HG03442 (cell line): ENCODE data around the gene PARD3.
"Not testable (repeated sequence)": the region's sequence is repeated elsewhere in the genome, so short reads cannot be mapped to it uniquely, and the experiment has no call there.

Source experiments
- ATAC-seq: cut with Tn5 transposase; IDR thresholded peaks from one replicate; pipeline ENCODE4 v1.9.1; 2021; ENCODE audit warnings: mild to moderate bottlenecking, moderate library complexity; ENCODE audit not compliant: unreplicated experiment

PARD3 gene

DNA sequence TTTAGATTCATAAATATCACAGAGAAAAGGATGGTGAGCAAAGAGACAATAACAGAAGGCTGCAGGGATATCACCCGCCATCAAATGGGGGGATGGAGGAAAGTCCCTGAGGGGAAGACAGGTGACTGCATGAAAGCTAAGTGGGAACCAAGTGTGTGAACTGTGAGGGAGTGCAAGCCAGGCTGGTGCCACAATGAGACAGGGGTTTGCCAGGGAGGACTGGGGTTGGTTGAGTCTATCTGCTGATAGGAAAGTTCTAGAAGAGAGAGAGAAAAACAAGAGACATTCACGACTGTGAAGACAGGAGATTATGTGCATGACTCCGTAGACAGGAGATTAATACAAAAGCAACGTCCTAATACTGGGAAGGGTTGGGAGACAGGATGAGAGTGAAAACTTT is 376.4 kb downstream of the PARD3 start:
- ATAC-seq = no peak

DNA sequence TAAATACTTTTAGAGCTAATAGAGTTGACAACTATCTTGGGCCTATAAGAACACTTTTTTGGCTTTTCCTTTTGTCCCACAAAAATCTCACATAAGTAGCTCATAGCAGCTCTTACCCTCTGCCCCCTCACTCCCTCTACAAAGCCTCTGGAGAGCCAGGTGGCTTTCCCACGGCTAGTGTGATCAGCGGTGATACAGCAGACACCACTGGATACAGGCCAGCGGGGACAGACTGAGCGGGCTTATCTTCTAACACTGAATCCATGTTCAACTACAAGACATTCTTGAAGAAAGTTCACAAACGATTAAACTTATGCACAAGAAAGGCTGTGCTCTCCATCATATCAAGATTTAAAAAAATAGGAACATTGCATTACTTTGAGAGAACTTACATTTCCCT is 377.2 kb downstream of the PARD3 start:
- no peak for ATAC-seq

DNA sequence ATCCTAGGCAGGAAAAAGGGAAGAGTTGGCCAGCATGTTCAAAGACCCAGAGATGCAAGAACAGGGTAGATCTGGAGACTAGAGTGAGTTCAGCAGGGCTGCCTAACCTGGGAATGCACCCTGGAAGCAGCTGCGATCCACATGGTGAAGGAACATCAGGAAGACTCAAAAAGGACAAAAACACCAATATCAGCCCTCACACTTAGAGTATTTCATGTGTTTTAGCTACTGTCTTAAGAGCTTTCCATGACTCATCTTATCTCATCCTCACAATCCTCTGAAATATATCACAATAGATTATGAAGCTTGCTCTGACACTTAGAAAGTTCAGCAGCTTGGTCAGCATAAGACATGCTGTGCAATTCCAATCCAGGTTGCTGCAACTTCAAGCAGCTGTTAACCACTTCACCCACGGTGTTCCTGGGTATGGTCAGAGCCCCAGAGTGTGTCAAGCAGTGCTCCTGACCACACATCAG is 380.9 kb downstream of the PARD3 start:
- no peak for ATAC-seq

DNA sequence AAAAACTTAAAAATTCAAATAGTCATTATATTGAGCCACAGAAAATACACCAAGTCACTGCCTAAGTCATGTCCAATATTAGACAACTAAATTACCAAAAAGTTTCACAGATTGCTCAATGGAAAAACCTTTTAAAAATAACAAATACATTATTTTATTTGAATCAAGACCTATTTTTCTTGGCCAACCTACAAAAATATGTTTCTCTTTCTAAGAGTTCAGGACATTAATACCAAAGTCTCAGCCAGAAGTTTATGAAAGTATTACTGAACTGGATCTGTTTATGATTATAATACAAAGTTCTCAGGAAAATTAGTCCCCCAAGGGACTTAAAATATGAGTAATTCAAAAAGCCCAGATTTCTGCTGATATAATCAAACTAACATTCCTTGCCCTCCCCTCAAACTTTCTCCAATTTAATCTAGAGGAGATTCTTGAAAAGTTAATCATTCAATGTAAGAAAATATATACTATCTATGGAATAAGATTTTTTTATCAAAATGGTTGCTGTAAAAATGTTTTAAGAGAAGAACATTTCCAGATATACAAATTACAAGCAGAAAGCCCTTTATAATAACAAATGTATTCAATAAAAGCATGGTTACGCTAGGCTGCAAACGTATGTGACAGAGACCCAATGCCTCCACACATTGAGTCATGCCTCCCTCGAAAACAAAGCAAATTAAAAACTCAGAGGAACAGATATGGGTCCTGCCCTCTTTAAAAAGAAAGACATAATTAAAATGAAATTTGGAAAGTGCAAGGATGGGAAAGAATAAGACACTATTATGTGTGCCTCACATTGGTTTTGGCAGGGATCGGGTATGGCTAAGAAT is 381.6 kb downstream of the PARD3 start:
- ATAC-seq = no peak

DNA sequence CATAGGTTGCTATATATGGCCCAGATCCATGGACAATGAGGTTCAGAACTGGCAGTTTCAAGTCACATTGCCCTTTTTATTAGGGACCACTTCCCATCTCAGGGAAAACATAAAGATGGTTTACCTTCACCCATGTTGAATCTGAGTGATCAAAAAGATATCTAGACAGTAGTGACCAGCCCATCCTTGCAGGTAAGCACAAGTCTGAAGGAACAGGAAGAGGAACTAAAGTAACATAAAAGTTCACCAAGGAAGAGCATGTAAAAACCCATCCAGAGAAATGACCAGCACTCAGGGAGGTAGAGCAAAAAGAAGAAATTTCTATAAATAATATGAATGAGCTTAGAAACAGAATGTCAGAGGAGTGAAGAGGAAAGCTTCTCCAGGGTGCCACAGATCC is 382.5 kb downstream of the PARD3 start:
- ATAC-seq = no peak

DNA sequence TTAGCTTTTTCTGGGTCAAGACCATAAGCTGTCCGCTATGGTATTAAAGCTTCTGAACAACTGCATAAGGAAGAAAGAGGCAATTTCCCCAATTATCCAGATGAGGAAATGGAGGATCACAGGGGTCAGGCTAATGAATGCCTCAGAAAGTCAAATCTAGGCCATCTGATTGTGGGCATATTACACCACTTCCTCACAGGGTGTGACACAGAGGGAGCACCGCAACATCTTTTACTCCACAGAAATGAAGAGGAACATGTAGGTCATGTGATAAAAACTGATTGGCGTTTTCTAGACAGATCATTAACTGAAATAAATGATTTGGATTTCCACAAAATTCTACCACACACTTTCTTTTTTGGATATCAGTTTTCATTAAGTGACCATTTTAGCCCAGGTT is 384.4 kb downstream of the PARD3 start:
- no peak for ATAC-seq

DNA sequence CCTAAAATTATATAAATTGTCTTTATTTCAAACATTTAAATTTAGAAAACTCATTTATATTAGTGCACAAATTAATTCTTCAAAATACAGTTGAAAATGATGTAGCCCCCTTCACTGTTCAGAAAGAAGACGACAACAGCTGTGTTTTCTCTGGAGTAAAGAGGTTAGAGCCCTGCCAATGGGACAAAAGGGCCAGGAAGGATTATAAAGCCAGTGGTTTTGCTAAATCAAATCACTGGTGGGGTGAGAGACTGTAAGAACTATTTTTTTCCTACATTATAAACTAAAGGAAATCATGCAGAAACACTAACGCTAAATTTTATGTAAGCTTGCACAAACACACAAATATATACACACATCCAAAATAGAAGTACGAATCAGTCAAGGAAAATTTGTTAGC is 386.6 kb downstream of the PARD3 start:
- no peak for ATAC-seq

DNA sequence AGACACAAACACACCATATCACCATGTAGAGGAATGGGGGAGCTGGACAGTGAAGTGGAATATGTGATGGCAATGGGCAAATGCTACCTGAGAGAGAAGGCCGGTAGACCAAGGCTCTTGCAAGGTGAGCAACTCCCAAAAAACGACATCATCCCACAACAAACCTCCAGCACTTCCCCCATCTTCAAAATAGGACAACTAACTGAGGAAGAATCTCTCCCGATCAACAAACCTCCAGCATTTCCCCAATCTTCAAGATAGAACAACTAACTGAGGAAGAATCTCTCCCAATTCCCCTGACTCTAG is 387.2 kb downstream of the PARD3 start:
- ATAC-seq = no peak

DNA sequence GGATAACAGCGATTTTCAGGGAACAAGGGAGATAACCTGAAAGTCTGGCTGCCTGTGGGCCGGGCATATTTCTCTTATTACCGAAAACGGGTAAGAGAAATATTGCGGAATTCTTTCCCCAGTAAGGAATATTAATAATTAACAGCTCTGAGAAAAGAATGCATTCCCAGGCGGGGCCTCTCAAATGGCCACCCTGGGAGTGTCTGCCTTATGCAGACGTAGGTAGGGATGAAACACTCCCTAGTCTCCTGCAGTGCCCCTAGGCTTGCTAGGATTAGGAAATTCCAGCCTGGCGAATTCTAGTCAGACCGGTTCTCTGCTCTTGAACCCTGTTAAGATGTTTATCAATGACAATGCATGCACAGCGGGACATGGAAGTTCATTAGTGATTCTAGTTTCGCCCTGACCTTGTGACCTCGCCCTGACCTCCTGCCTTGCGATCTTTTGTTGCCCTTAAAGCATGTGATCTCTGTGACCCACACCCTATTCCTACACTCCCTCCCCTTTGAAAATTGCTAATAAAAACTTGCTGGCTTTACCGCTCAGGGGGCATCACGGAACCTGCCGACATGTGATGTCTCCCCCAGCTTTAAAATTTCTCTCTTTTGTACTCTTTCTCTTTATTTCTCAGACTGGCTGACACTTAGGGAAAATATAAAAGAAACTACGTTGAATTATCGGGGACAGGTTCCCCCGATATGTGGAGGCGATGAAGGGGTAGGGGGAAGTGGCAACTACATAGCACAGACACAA is 387.8 kb downstream of the PARD3 start:
- not testable (repeated sequence) for ATAC-seq

DNA sequence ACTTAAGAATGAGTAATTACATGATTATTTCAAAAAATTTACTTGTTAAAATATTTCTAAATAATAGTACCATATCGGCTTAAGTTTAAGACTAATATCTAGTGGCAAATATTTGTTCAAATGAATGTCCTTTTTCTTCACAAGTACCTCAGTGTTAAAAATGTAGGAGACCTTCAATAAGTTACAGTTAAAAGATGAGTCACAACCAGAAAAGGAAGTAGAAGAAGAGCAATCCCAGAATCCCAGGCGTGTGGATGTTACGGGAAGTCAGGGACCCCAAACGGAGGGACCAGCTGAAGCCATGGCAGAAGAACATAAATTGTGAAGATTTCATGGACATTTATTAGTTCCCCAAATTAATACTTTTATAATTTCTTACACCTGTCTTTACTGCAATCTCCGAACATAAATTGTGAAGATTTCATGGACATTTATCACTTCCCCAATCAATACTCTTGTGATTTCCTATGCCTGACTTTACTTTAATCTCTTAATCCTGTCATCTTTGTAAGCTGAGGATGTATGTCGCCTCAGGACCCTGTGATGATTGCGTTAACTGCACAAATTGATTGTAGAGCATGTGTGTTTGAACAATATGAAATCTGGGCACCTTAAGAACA is 388.4 kb downstream of the PARD3 start:
- not testable (repeated sequence) for ATAC-seq

DNA sequence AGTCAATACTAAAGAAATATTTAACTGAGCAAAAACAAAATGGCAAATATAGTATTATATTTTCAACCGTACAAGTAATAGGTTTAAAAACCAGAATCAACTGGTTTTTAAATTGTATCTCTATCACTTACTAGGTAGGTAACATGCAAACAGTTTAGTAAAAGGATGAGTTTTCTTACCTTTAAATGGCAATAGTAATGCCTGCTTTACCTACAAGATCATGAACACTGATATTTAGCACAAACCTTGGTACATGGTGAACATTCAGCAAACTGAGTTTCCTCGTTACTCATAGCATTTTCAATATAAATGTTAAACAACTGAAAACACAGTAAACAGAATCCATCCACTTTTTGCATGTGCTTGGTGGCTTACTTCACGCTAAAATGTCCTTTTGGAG is 389.1 kb downstream of the PARD3 start:
- ATAC-seq = no peak

DNA sequence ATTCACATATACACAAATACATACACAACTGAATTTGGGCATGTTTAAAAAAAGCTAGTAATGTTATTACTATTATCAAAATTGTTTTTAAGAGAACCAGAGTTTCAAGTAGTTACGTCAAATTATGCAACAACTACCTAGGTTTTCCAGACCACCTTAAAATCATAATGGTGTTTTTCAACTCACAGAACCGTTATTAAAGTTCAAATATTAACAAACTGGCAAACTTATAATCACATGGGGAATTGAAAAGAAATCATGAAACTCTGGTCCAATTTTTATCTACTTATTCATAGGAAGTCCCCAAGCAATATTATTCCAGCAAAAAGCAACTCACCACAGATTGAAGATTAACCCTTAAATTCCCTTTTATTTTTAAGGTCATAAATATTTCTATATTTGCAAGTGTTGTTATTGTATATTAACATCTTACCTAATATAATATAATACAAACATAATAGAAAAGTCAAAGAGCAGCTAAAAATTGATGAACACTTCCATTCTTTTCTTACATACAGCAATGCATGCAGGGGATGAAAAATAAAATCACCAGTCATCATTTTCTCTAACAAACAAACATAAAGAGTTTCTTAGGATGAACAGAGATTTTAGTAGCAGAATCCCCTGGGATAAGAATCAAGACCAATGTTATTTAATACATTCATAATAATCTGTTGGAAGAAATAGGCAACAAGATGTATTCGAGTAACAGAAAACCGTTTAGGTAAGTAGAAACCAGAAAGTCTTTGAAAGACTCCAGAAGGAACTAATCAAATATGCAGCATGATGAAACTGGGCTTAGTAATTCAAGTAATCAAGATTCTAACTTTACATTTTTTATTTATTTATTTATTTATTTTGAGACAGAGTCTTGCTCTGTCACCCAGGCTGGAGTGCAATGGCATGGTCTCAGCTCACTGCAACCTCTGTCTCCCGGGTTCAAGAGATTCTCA is 391.1 kb downstream of the PARD3 start:
- no peak for ATAC-seq

DNA sequence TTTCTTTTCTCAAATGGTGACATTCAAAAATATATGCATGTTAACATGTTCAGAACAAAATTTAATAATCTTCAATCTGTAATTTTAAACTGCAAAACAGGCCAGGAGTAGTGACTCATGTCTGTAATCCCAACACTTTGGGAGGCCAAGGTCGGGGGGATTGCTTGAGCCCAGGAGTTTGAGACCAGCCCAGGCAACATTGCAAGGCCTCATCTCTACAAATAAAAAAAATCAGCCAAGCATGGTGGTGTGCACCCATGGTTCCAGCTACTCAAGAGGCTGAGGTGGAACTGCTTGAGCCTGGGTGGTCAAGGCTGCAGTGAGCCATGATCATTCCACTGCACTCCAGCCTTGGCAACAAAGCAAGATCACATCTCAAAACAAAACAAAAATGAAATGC is 394.3 kb downstream of the PARD3 start:
- no peak for ATAC-seq

DNA sequence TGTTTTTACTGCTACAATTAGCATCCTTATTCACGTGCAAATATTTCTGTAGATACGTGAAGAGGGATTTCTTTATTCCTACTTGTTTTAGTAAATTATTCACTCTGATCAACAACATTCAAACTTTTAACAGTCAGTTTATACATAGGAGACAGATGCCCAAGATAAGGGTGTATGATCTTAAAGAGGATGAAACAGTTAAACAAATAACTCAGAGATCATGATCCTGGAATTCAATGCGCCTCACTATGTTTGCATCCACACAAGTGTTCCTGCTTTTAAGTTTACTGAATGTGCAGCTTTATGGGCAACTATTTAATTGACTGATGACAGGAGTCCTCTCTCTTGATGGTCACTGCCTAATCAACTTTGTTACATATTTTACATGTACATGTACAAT is 394.8 kb downstream of the PARD3 start:
- ATAC-seq = no peak

DNA sequence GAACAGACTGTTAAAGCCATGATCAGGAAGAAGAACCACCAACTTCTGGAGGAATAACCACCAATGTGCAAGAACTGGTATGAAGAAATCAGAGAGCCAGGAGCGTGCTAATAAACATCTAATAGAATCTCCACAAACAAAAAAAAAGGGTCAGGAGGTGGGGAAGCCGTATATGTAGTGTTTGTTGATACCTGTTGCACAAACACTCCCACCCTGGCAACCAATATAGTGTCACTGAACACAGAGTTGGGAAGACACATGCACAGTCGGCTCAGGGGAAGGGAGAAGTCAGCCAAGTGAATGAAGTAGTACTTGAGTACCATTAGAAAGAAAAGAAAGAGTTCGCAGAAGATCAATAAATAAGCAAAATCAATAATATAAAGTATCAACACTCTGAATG is 400.1 kb downstream of the PARD3 start:
- ATAC-seq = no peak

DNA sequence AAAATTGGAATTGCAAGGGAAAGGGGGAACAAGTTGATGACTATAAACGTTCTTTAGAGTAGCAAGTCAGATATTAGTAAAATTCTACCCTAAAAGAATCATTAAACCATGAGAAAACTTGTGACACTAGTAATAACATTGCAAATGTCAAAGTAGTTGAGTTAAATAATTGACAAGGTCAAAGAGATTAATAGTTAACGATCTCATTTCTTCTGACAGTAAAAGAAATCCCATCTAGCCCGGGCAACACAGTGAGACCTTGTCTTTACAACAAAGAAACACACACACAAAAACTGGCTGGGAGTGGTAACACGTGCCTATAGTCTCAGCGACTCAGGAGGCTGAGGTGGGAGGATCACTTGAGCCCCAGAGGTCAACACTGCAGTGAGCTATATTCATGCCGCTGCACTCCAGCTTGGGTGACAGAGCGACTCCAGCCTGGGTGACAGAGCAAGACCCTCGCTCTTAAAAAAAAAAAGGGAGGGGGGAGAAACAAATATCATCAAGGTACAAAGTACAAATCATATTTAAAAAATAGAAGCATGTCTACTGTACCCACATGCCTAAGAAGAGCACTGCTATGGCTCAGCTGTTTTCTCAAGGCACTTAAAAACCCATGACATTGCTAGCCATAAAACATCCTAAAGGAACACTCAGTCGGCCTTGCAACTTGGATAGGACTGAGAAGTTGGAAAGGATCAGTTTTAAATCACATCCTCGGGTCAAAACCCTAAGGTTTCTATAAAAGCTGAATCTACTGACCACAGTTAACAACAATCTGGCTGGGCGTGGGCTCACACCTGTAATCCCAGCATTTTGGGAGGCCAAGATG is 401.1 kb downstream of the PARD3 start:
- ATAC-seq = no peak

DNA sequence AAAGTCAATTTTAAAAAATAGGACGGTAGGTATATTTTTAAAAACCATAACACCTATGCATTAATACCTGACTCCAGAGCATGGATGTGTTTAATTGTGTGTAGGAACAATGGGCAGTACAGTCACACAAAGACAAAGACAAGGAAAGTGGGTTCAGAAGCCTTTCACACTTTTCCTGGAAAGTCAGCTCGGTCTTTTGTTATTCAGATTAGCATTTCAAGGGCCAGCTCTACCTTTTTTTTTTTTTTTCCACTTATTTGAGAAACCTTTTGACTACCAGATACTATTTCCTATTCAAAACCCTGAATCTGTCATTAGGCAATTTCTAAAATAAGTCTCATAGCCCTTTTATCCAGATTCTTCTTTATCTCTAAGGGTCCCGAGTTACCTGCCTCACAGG is 401.9 kb downstream of the PARD3 start:
- ATAC-seq = no peak

DNA sequence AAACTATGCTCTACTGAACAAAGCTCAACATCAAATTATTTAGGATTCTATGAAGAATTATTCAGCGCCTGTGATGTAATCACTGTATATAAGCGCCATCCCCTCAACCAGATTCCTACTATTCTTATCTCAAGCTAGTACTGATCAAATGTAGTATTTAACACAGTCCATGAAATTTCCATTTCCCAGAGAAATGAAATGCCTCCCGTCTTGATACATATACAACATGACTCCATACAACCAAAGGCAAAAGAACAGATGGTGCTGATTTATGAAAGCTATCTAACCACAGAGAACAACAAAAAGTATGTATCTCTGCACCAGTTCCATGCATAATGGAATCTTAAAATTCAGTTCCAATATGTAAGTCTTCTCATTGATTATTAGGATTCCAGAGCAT is 406.1 kb downstream of the PARD3 start:
- no peak for ATAC-seq

DNA sequence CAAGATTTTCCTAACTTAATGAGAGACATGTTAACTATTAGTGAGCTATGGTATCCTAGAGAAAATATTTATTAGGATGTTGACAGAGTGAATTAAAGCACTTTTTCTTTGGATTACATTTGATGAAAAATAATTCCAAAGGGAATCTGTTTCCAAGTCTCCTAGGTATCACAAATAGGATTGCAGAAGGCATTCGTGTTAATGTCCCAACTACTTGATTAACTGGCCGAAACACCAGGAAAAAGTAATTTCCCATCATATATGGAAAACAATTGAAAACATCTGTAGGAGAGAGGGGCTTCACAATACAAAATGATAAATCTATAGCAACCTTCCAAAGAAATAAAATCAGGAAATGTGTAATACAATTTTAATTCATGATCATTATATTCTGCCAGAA is 406.7 kb downstream of the PARD3 start:
- no peak for ATAC-seq

DNA sequence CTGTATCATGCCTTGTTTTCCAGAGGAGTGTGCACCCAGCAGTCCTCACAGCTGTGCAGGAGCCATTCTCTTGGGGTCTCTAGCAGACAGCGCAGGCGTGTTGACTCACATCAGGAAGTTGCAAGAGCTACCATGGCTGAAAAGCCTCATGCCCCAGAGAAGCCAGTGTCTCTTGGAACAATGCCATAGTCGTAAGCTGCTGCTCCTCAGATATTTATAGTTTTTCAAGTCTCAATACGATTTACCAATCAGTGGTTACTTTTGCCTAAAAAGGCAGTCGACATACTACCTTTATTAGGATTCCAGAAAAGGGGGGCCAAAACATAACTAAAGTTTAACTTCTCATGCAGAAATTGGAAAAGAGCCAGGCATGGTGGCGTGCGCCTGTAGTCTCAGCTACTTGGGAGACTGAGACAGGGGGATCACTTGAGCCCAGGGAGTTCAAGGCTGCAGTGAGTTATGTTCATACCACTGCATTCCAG is 407.7 kb downstream of the PARD3 start:
- ATAC-seq = no peak
